B cell (primary cell): ENCODE measurements around the gene S1PR1. TPM values are rescaled to one million over a fixed set of nuclear protein-coding genes. Genes with fewer than 3 reads are reported as not detected.
A peak's percentile ranks its signal among the peaks of the same experiment; 100 is the strongest.

Source experiments
- ATAC-seq: fragments of 200-7000 bp; cut with Tn5 transposase; one replicate; pipeline ENCODE4 v1.10.0; 2021; ENCODE audit warnings: low read depth, mild to moderate bottlenecking, moderate number of reproducible peaks, moderate library complexity
- CTCF ChIA-PET: fragments of 350-600 bp; sonication (Branson Sonifier 250); formaldehyde crosslinking; loops from one replicate; lab custom pipeline; 2021; ENCODE audit warnings: antibody characterized with exemption, inconsistent platforms; lab: Charles Lee
- POLR2A ChIA-PET: fragments of 350-600 bp; sonication (Branson Sonifier 250); formaldehyde crosslinking; loops from one replicate; lab custom pipeline; 2021; ENCODE audit warnings: antibody characterized with exemption; lab: Charles Lee
- DNase-seq: peaks from one replicate; pipeline ENCODE4 v3.0.0; 2013
- H2AFZ ChIP-seq: 2 replicates; pipeline ENCODE4 v1.6.1; 2012; ENCODE audit warnings: mild to moderate bottlenecking, low read depth, low read length; ENCODE audit not compliant: insufficient read depth, poor library complexity, severe bottlenecking
- H3K27ac ChIP-seq, 2 donors: 1 replicate in 1 of 2; 2 replicates in 1 of 2; pipeline ENCODE4 v1.5.1; 2012 to 2013; ENCODE audit warnings: low read length in 2 of 2, mild to moderate bottlenecking in 2 of 2, moderate library complexity in 1 of 2
- H3K27me3 ChIP-seq, 4 experiments: fragments of 200-600 bp in 1 of 4; sonication (generic) in 1 of 4; replicated peaks in 1 of 4; 1 replicate in 2 of 4; 2 replicates in 2 of 4; pipeline versions ENCODE4 v1.6.1 to v1.7.0; 2013 to 2016; ENCODE audit warnings: low read length in 3 of 4, mild to moderate bottlenecking in 2 of 4, mixed read lengths in 1 of 4, moderate library complexity in 1 of 4; ENCODE audit not compliant: insufficient read depth in 4 of 4, control insufficient read depth in 3 of 4; ENCODE audit errors: control extremely low read depth in 1 of 4
- H3K36me3 ChIP-seq, 2 experiments: replicated peaks in 1 of 2; 1 replicate in 1 of 2; 2 replicates in 1 of 2; pipeline versions ENCODE4 v1.6.1 to v1.7.1; 2013; ENCODE audit warnings: low read length in 1 of 2; ENCODE audit not compliant: insufficient read depth in 2 of 2, control insufficient read depth in 1 of 2; ENCODE audit errors: control extremely low read depth in 1 of 2, extremely low read depth in 1 of 2
- H3K4me1 ChIP-seq, 2 donors: fragments of 200-600 bp in 1 of 2; sonication (generic) in 1 of 2; 1 replicate in 1 of 2; 2 replicates in 1 of 2; pipeline versions ENCODE4 v1.5.1 to v1.6.1; 2013 to 2017; ENCODE audit warnings: low read length in 2 of 2; ENCODE audit not compliant: control insufficient read depth in 2 of 2, insufficient read depth in 2 of 2
- H3K4me2 ChIP-seq: replicated peaks from 2 replicates; pipeline ENCODE3; 2012; ENCODE audit warnings: mild to moderate bottlenecking, low read depth, low read length; ENCODE audit not compliant: poor library complexity, severe bottlenecking
- H3K4me3 ChIP-seq, 5 experiments: fragments of 200-600 bp in 1 of 5; sonication (generic) in 1 of 5; 1 replicate in 3 of 5; 2 replicates in 2 of 5; pipeline versions ENCODE4 v1.5.1 to v1.7.0; 2011 to 2016; ENCODE audit warnings: low read length in 4 of 5, mild to moderate bottlenecking in 4 of 5, low read depth in 2 of 5, control low read depth in 1 of 5, moderate library complexity in 1 of 5; ENCODE audit not compliant: insufficient read depth in 1 of 5; ENCODE audit errors: control extremely low read depth in 1 of 5, extremely low read depth in 1 of 5
- H3K79me2 ChIP-seq: fragments of 200-600 bp; sonication (generic); one replicate; pipeline ENCODE4 v1.6.0; 2016; ENCODE audit warnings: low read length; ENCODE audit not compliant: control insufficient read depth, insufficient read depth
- H3K9ac ChIP-seq: fragments of 200-600 bp; sonication (generic); 2 replicates; pipeline ENCODE4 v1.6.1; 2017; ENCODE audit warnings: mild to moderate bottlenecking, low read length, moderate library complexity
- H3K9me3 ChIP-seq, 3 donors: one replicate each; pipeline versions ENCODE4 v1.6.1 to v1.7.1; 2013; ENCODE audit warnings: low read length in 2 of 3; ENCODE audit not compliant: control insufficient read depth in 2 of 3, insufficient read depth in 1 of 3; ENCODE audit errors: control extremely low read depth in 1 of 3
- H4K20me1 ChIP-seq: 2 replicates; pipeline ENCODE4 v1.6.0; 2012; ENCODE audit warnings: mild to moderate bottlenecking, low read length; ENCODE audit not compliant: insufficient read depth, control insufficient read depth, poor library complexity, severe bottlenecking
- H3K27ac Mint-ChIP-seq: one replicate; pipeline ENCODE4 v1.8.0; 2021; ENCODE audit warnings: mixed read lengths
- H3K27me3 Mint-ChIP-seq: one replicate; pipeline ENCODE4 v1.8.0; 2021; ENCODE audit warnings: mixed read lengths
- H3K4me1 Mint-ChIP-seq: one replicate; pipeline ENCODE4 v1.8.0; 2021; ENCODE audit warnings: mixed read lengths
- H3K4me3 Mint-ChIP-seq: one replicate; pipeline ENCODE4 v1.8.0; 2021; ENCODE audit warnings: mixed read lengths
- H3K9me3 Mint-ChIP-seq: one replicate; pipeline ENCODE4 v1.8.0; 2022; ENCODE audit warnings: mixed read lengths; ENCODE audit not compliant: insufficient read depth
- CTCF ChIP-seq: fragments of 200-600 bp; IDR thresholded peaks from one replicate; pipeline ENCODE4 v1.8.0; 2022; ENCODE audit warnings: antibody characterized with exemption, mild to moderate bottlenecking
- EZH2 ChIP-seq: IDR thresholded peaks from 2 replicates; pipeline ENCODE4 v1.6.1; 2012; ENCODE audit warnings: borderline replicate concordance, low read depth, mild to moderate bottlenecking, moderate library complexity, low read length; ENCODE audit not compliant: insufficient read depth, poor library complexity, severe bottlenecking
- WGBS: methylation state at CpG from one replicate; pipeline ENCODE4 v1.1.5; 2013; ENCODE audit warnings: missing lambda C conversion rate; ENCODE audit not compliant: insufficient coverage; 5-methylcytosine and 5-hydroxymethylcytosine counted together
- intact Hi-C: fragments of 100-400 bp; cut with micrococcal nuclease; formaldehyde crosslinking; loops from one replicate; pipeline ENCODE4 v1.10.0; 2022
- polyA plus RNA-seq: library from polyadenylated mRNA; depleted of rRNA; stranded (reverse); fragments of >200 nt; gene quantifications from 2 replicates; pipeline ENCODE4 v1.2.3, GENCODE V29; 2012
- total RNA-seq, 2 donors: library from RNA; stranded (reverse); fragments of 120-200 nt in 1 of 2; gene quantifications; 1 replicate in 1 of 2; 2 replicates in 1 of 2; pipeline versions ENCODE4 v1.2.3 to v1.2.4, GENCODE V29; 2013 to 2022

The S1PR1 gene
- total and polyA plus RNA-seq, 2 donors (not counting 1 experiment from before 2014, with no cell fraction given): 44.5 to 225 TPM

- Mint-ChIP-seq H3K27ac (no peak overlapping the region), H3K9me3 (no peaks in the 10 kb centered on the region), H3K4me3 (no peak overlapping the region), H3K4me1 (peaks cover 13% of the 10 kb centered on the region), H3K27me3 (no peaks in the 10 kb centered on the region)
- Histone ChIP-seq H3K9me3 (peaks cover 0 to 1% (median 0%) of the 10 kb centered on the region in 3 donors), H4K20me1 (no peaks in the 10 kb centered on the region), H3K4me2 (no peak overlapping the region), H3K36me3 (no peaks in the 10 kb centered on the region), H3K9ac (no peak overlapping the region), H3K4me1 (peaks cover 8 to 12% of the 10 kb centered on the region in 2 donors), H3K79me2 (no peaks in the 10 kb centered on the region), H3K27me3 (no peaks in the 10 kb centered on the region), H3K27ac (no peak overlapping the region), H2AFZ (no peak overlapping the region), H3K4me3 (no peak overlapping the region)
- no peak for TF ChIP-seq EZH2
- no peak for TF ChIP-seq CTCF
- ChIA-PET CTCF (no interaction called here), POLR2A (no interaction called here)
- ATAC-seq (no peak), DNase-seq (no peak)
- no CpG with 5 or more reads among the region's 2 CpGs for WGBS
- intact Hi-C loops: no loop called here
Observed at GRCh38 chr1:101196668-101197067, 40.2 kb upstream of the S1PR1 start.

DNA sequence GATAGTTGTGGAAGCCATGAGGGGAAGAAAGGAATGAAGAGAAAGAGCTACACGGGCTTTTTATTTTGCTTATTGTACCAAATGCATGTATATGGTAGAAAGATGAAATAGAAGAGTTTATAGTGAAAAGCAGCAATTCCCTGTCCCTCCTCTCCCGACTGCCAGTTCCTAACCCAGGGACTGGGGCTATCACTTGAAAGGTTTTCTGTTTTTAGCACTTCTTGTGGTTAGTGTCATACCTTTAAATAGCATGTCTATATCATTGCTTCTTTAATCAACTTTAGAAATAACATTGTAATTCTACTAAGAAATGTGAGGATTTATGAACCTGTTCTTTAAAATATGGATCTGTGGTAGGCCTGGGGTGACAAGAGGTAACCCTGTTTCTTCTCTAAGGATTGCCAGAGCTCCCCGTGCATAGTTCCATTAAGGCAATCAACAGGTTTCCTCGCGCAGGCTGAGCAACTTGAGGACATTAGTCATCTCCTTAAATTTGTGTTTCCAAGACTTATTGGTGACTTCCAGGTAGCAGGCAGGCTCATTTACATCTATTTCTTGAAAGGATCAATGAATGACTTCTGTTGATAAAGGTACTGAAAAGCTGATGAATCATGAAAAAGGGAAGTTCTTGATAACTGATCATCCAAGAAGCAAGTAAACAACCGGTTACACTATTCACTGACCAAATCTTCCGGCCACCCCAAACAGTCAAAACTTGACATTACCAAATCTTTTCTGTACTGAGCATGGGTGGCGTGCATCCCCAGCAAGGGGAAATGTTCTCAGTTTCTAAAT, 37.8 kb upstream of the S1PR1 start:
- POLR2A ChIA-PET: interaction anchor here (0.7 kb wide), 1 partner anchor 38 kb away, joined by 5 read pairs; the partner anchor contains the start of gene S1PR1
- Histone ChIP-seq H3K9ac (no peak overlapping the region), H3K4me2 (peak overlapping the region; percentile 13), H3K27ac (no peak overlapping the region), H3K27me3 (no peaks in the 10 kb centered on the region), H3K79me2 (no peaks in the 10 kb centered on the region), H3K36me3 (no peaks in the 10 kb centered on the region), H3K4me3 (no peak overlapping the region), H3K9me3 (no peaks in the 10 kb centered on the region), H3K4me1 (peaks cover 8 to 12% of the 10 kb centered on the region in 2 donors), H2AFZ (no peak overlapping the region), H4K20me1 (no peaks in the 10 kb centered on the region)
- H3K27me3 Mint-ChIP-seq: no peaks in the 10 kb centered on the region
- peak; percentile 19 for DNase-seq
- WGBS: 74% methylated on average over 3 of the region's 8 CpGs
- peak overlapping the region; percentile 46 for H3K27ac Mint-ChIP-seq
- no peaks in the 10 kb centered on the region for H3K9me3 Mint-ChIP-seq
- no peak for TF ChIP-seq EZH2
- TF ChIP-seq CTCF: no peak
- H3K4me1 Mint-ChIP-seq: peaks cover 12% of the 10 kb centered on the region
- peak overlapping the region; percentile 13 for H3K4me3 Mint-ChIP-seq
- ATAC-seq: peak; percentile 73
- intact Hi-C loops: no loop called here
- CTCF ChIA-PET: interaction anchor here (0.9 to 1.2 kb wide), 3 partner anchors 33 to 39 kb away, joined by 3 to 4 read pairs (median 3); partner anchors contain the start of gene S1PR1
